WTC11 (cell line): ENCODE data around the gene LUC7L. TPM values are rescaled to one million over a fixed set of nuclear protein-coding genes. Genes with fewer than 3 reads are reported as not detected.
"Not testable (repeated sequence)": the region's sequence is repeated elsewhere in the genome, so short reads cannot be mapped to it uniquely, and the experiment has no call there.

Experiments
- ATAC-seq: fragments of 200-7000 bp; cut with Tn5 transposase; 2 replicates; pipeline ENCODE4 v1.10.0; 2021; ENCODE audit warnings: mild to moderate bottlenecking, moderate library complexity
- CTCF ChIA-PET: fragments of 300-600 bp; sonication (Branson Sonifier 250); formaldehyde crosslinking; loops from one replicate; lab custom pipeline; 2021; ENCODE audit warnings: antibody characterized with exemption; lab: Charles Lee
- POLR2A ChIA-PET: fragments of 350-600 bp; sonication (Branson Sonifier 250); formaldehyde crosslinking; loops from one replicate; lab custom pipeline; 2021; ENCODE audit warnings: antibody characterized with exemption; lab: Charles Lee
- DNase-seq: peaks from one replicate; pipeline ENCODE4 v3.0.0; 2021; ENCODE audit warnings: low spot score
- H3K27ac Mint-ChIP-seq: 2 replicates; pipeline ENCODE4 v1.8.0; 2021; ENCODE audit warnings: mixed read lengths
- H3K27me3 Mint-ChIP-seq: 2 replicates; pipeline ENCODE4 v1.8.0; 2021; ENCODE audit warnings: low read depth, mild to moderate bottlenecking, moderate library complexity, mixed read lengths
- H3K36me3 Mint-ChIP-seq: 2 replicates; pipeline ENCODE4 v1.8.0; 2021; ENCODE audit warnings: mixed read lengths
- H3K4me1 Mint-ChIP-seq: 2 replicates; pipeline ENCODE4 v1.8.0; 2022; ENCODE audit warnings: mixed read lengths
- H3K4me3 Mint-ChIP-seq: 2 replicates; pipeline ENCODE4 v1.8.0; 2021; ENCODE audit warnings: mild to moderate bottlenecking, moderate library complexity, mixed read lengths
- H3K9me3 Mint-ChIP-seq: 2 replicates; pipeline ENCODE4 v1.8.0; 2021; ENCODE audit warnings: mixed read lengths
- EMX1 ChIP-seq: fragments of 250-450 bp; sonication (Bioruptor Pico); IDR thresholded peaks from 2 replicates; pipeline ENCODE4 v1.8.0; 2021; ENCODE audit warnings: mild to moderate bottlenecking
- FOXJ3 ChIP-seq: sonication (generic); formaldehyde crosslinking; IDR thresholded peaks from 2 replicates; pipeline ENCODE4 v1.9.0; 2021; ENCODE audit warnings: missing genetic modification reagents, mild to moderate bottlenecking, borderline replicate concordance
- FOXK1 ChIP-seq: sonication (generic); formaldehyde crosslinking; IDR thresholded peaks from 2 replicates; pipeline ENCODE4 v1.8.0; 2022; ENCODE audit warnings: mild to moderate bottlenecking, moderate library complexity, missing genetic modification reagents
- GABPB1 ChIP-seq: sonication (generic); formaldehyde crosslinking; IDR thresholded peaks from 2 replicates; pipeline ENCODE4 v1.8.1; 2023; ENCODE audit warnings: mild to moderate bottlenecking, missing genetic modification reagents
- JAZF1 ChIP-seq: fragments of 250-450 bp; sonication (Bioruptor Pico); IDR thresholded peaks from 2 replicates; pipeline ENCODE4 v1.9.0; 2021; ENCODE audit warnings: moderate library complexity, mild to moderate bottlenecking, inconsistent platforms
- JUN ChIP-seq: sonication (generic); formaldehyde crosslinking; IDR thresholded peaks from 2 replicates; pipeline ENCODE4 v1.8.0; 2023; ENCODE audit warnings: mild to moderate bottlenecking, missing genetic modification reagents
- NFATC4 ChIP-seq: fragments of 250-450 bp; sonication (Bioruptor Pico); IDR thresholded peaks from 2 replicates; pipeline ENCODE4 v1.9.0; 2021; ENCODE audit warnings: mild to moderate bottlenecking
- NFE2L1 ChIP-seq: sonication (generic); formaldehyde crosslinking; IDR thresholded peaks from 2 replicates; pipeline ENCODE4 v1.8.1; 2023; ENCODE audit warnings: missing genetic modification reagents
- NFYB ChIP-seq: sonication (generic); formaldehyde crosslinking; conservative IDR thresholded peaks from 2 replicates; pipeline ENCODE4 v1.8.0; 2022; ENCODE audit warnings: low read depth, missing genetic modification reagents
- NR2C2 ChIP-seq: sonication (generic); formaldehyde crosslinking; IDR thresholded peaks from 2 replicates; pipeline ENCODE4 v1.8.0; 2022; ENCODE audit warnings: mild to moderate bottlenecking, missing genetic modification reagents
- OVOL2 ChIP-seq: fragments of 250-450 bp; sonication (Bioruptor Pico); IDR thresholded peaks from 2 replicates; pipeline ENCODE4 v1.9.0; 2021; ENCODE audit warnings: mild to moderate bottlenecking, borderline replicate concordance
- ZNF423 ChIP-seq: fragments of 250-450 bp; sonication (Bioruptor Pico); IDR thresholded peaks from 2 replicates; pipeline ENCODE4 v2.1.2; 2022; ENCODE audit warnings: mild to moderate bottlenecking, moderate library complexity
- total RNA-seq: library from RNA; stranded (reverse); gene quantifications from 3 replicates; pipeline ENCODE4 v1.2.3, GENCODE V29; 2021
- TF ChIP-seq, protein P1 (sequence below): sonication (generic); formaldehyde crosslinking; conservative IDR thresholded peaks from 2 replicates; pipeline ENCODE4 v1.8.1; 2023; ENCODE audit warnings: mild to moderate bottlenecking, low read depth, missing genetic modification reagents, moderate library complexity
- TF ChIP-seq, protein P2 (sequence below): fragments of 250-450 bp; sonication (Bioruptor Pico); IDR thresholded peaks from 2 replicates; pipeline ENCODE4 v1.9.0; 2021; ENCODE audit warnings: moderate library complexity, mild to moderate bottlenecking, inconsistent platforms, borderline replicate concordance
- TF ChIP-seq, protein P3 (sequence below): sonication (generic); formaldehyde crosslinking; IDR thresholded peaks from 2 replicates; pipeline ENCODE4 v1.8.1; 2023; ENCODE audit warnings: mild to moderate bottlenecking, missing genetic modification reagents
- TF ChIP-seq, protein P4 (sequence below): fragments of 250-450 bp; sonication (Bioruptor Pico); IDR thresholded peaks from 2 replicates; pipeline ENCODE4 v2.1.2; 2022; ENCODE audit warnings: mild to moderate bottlenecking, moderate library complexity
- TF ChIP-seq, protein P5 (sequence below): sonication (generic); formaldehyde crosslinking; IDR thresholded peaks from 2 replicates; pipeline ENCODE4 v1.8.1; 2022; ENCODE audit warnings: low read depth, missing genetic modification reagents, borderline replicate concordance
- TF ChIP-seq, protein P6 (sequence below): sonication (generic); formaldehyde crosslinking; IDR thresholded peaks from 2 replicates; pipeline ENCODE4 v1.8.1; 2023; ENCODE audit warnings: mild to moderate bottlenecking, missing genetic modification reagents
- TF ChIP-seq, protein P7 (sequence below): sonication (generic); formaldehyde crosslinking; IDR thresholded peaks from 2 replicates; pipeline ENCODE4 v1.8.0; 2022; ENCODE audit warnings: mild to moderate bottlenecking, missing genetic modification reagents

The LUC7L gene
- total RNA-seq, 1 experiment from 2014 or later, result 111 TPM

DNA sequence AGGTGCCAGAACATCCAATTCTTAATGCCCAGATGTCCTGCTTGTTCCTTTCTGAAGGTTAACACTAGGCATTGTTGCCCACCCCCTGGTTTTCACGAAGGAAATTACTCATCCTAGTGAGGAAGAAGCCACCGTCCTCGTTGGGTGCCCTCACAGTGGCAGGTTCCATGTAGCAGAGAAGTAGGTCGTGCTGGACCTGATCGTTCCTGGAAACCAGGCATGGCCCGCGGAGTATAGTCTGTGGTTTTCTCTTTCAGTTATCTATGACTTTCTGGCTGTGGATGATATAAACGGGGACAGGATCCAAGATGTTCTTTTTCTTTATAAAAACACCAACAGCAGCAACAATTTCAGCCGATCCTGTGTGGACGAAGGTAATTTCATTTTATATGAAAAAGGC, 30.0 kb upstream of the LUC7L start (continued):
- TF ChIP-seq, protein P1, sequence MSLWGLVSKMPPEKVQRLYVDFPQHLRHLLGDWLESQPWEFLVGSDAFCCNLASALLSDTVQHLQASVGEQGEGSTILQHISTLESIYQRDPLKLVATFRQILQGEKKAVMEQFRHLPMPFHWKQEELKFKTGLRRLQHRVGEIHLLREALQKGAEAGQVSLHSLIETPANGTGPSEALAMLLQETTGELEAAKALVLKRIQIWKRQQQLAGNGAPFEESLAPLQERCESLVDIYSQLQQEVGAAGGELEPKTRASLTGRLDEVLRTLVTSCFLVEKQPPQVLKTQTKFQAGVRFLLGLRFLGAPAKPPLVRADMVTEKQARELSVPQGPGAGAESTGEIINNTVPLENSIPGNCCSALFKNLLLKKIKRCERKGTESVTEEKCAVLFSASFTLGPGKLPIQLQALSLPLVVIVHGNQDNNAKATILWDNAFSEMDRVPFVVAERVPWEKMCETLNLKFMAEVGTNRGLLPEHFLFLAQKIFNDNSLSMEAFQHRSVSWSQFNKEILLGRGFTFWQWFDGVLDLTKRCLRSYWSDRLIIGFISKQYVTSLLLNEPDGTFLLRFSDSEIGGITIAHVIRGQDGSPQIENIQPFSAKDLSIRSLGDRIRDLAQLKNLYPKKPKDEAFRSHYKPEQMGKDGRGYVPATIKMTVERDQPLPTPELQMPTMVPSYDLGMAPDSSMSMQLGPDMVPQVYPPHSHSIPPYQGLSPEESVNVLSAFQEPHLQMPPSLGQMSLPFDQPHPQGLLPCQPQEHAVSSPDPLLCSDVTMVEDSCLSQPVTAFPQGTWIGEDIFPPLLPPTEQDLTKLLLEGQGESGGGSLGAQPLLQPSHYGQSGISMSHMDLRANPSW, result no peak
- TF ChIP-seq, protein P2, sequence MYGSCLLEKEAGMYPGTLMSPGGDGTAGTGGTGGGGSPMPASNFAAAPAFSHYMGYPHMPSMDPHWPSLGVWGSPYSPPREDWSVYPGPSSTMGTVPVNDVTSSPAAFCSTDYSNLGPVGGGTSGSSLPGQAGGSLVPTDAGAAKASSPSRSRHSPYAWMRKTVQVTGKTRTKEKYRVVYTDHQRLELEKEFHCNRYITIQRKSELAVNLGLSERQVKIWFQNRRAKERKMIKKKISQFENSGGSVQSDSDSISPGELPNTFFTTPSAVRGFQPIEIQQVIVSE, result no peak

DNA sequence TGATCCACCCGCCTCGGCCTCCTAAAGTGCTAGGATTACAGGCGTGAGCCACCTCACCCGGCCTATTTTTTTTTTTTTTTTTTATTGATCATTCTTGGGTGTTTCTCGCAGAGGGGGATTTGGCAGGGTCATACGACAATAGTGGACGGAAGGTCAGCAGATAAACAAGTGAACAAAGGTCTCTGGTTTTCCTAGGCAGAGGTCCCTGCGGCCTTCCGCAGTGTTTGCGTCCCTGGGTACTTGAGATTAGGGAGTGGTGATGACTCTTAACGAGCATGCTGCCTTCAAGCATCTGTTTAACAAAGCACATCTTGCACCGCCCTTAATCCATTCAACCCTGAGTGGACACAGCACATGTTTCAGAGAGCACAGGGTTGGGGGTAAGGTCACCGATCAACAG, 28.8 kb upstream of the LUC7L start:
- CTCF ChIA-PET, result not testable (repeated sequence)

DNA sequence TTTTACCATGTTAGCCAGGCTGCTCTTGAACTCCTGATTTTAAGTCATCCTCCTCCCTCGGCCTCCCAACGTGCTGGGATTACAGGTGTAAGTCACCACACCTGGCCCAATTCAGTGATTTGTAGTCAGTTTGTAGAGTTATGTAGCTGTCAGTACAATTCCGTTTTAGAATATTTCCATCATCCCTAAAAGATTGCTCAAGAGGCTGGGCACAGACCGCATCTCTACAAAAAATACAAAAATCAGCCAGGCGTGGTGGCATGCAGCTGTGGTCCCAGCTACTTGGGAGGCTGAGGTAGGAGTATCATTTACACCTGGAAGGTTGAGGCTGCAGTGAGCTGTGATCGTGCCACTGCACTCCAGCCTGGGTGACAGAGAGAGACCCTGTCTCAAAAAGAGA, 25.9 kb upstream of the LUC7L start:
- Mint-ChIP-seq H3K9me3 (no peaks in the 10 kb centered on the region), H3K27me3 (no peaks in the 10 kb centered on the region), H3K36me3 (peaks cover 33% of the 10 kb centered on the region), H3K4me1 (no peaks in the 10 kb centered on the region)
- POLR2A ChIA-PET, result no interaction called here
- ATAC-seq (no peak), DNase-seq (no peak)
- TF ChIP-seq, protein P3, sequence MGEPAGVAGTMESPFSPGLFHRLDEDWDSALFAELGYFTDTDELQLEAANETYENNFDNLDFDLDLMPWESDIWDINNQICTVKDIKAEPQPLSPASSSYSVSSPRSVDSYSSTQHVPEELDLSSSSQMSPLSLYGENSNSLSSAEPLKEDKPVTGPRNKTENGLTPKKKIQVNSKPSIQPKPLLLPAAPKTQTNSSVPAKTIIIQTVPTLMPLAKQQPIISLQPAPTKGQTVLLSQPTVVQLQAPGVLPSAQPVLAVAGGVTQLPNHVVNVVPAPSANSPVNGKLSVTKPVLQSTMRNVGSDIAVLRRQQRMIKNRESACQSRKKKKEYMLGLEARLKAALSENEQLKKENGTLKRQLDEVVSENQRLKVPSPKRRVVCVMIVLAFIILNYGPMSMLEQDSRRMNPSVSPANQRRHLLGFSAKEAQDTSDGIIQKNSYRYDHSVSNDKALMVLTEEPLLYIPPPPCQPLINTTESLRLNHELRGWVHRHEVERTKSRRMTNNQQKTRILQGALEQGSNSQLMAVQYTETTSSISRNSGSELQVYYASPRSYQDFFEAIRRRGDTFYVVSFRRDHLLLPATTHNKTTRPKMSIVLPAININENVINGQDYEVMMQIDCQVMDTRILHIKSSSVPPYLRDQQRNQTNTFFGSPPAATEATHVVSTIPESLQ (CRISPR knock-in tag), result no peak
- TF ChIP-seq, protein P4, sequence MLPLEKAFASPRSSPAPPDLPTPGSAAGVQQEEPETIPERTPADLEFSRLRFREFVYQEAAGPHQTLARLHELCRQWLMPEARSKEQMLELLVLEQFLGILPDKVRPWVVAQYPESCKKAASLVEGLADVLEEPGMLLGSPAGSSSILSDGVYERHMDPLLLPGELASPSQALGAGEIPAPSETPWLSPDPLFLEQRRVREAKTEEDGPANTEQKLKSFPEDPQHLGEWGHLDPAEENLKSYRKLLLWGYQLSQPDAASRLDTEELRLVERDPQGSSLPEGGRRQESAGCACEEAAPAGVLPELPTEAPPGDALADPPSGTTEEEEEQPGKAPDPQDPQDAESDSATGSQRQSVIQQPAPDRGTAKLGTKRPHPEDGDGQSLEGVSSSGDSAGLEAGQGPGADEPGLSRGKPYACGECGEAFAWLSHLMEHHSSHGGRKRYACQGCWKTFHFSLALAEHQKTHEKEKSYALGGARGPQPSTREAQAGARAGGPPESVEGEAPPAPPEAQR, result no peak
- TF ChIP-seq, all 79 proteins: peak for 0
- Mint-ChIP-seq H3K27ac (no peak overlapping the region), H3K4me3 (no peak overlapping the region)
- CTCF ChIA-PET, result no interaction called here

More for the DNA sequence above, 28.8 kb upstream of the LUC7L start:
- POLR2A ChIA-PET, DNase-seq, H3K27me3 Mint-ChIP-seq, H3K9me3 Mint-ChIP-seq, H3K4me3 Mint-ChIP-seq, H3K4me1 Mint-ChIP-seq, ATAC-seq, H3K27ac Mint-ChIP-seq: not testable (repeated sequence)
- peaks cover 29% of the 10 kb centered on the region for H3K36me3 Mint-ChIP-seq

DNA sequence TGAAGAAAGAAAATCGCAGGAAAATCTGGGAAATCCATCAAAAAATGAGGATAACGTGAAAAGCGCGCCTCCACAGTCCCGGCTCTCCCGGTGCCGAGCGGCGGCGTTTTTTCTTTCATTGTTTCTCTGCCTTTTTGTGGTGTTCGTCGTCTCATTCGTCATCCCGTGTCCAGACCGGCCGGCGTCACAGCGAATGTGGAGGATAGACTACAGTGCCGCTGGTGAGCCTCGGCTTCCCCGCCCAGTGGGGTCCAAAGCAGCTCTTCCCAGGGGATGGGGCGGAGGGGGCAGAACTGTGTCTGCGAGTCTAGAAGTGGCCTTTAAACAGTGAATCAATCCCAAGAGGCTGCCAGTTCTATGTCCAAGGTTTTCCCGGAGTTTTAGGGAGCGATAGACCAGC, 25.2 kb upstream of the LUC7L start:
- CTCF ChIA-PET, result no interaction called here
- Mint-ChIP-seq H3K27ac (no peak overlapping the region), H3K4me3 (no peak overlapping the region), H3K4me1 (no peaks in the 10 kb centered on the region), H3K27me3 (no peaks in the 10 kb centered on the region), H3K9me3 (no peaks in the 10 kb centered on the region), H3K36me3 (peaks cover 33% of the 10 kb centered on the region)
- TF ChIP-seq JAZF1 (CRISPR knock-in tag) (no peak), ZNF423 (CRISPR knock-in tag) (no peak), FOXJ3 (CRISPR knock-in tag) (no peak), FOXK1 (CRISPR knock-in tag) (no peak), JUN (CRISPR knock-in tag) (no peak), GABPB1 (CRISPR knock-in tag) (no peak), EMX1 (CRISPR knock-in tag) (no peak), NR2C2 (CRISPR knock-in tag) (no peak), NFE2L1 (CRISPR knock-in tag) (no peak), NFATC4 (CRISPR knock-in tag) (no peak), NFYB (no peak), OVOL2 (CRISPR knock-in tag) (no peak)
- TF ChIP-seq, protein P5, sequence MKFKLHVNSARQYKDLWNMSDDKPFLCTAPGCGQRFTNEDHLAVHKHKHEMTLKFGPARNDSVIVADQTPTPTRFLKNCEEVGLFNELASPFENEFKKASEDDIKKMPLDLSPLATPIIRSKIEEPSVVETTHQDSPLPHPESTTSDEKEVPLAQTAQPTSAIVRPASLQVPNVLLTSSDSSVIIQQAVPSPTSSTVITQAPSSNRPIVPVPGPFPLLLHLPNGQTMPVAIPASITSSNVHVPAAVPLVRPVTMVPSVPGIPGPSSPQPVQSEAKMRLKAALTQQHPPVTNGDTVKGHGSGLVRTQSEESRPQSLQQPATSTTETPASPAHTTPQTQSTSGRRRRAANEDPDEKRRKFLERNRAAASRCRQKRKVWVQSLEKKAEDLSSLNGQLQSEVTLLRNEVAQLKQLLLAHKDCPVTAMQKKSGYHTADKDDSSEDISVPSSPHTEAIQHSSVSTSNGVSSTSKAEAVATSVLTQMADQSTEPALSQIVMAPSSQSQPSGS (CRISPR knock-in tag), result no peak
- TF ChIP-seq, protein P6, sequence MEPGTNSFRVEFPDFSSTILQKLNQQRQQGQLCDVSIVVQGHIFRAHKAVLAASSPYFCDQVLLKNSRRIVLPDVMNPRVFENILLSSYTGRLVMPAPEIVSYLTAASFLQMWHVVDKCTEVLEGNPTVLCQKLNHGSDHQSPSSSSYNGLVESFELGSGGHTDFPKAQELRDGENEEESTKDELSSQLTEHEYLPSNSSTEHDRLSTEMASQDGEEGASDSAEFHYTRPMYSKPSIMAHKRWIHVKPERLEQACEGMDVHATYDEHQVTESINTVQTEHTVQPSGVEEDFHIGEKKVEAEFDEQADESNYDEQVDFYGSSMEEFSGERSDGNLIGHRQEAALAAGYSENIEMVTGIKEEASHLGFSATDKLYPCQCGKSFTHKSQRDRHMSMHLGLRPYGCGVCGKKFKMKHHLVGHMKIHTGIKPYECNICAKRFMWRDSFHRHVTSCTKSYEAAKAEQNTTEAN (CRISPR knock-in tag), result no peak
- TF ChIP-seq, protein P7, sequence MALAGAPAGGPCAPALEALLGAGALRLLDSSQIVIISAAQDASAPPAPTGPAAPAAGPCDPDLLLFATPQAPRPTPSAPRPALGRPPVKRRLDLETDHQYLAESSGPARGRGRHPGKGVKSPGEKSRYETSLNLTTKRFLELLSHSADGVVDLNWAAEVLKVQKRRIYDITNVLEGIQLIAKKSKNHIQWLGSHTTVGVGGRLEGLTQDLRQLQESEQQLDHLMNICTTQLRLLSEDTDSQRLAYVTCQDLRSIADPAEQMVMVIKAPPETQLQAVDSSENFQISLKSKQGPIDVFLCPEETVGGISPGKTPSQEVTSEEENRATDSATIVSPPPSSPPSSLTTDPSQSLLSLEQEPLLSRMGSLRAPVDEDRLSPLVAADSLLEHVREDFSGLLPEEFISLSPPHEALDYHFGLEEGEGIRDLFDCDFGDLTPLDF (CRISPR knock-in tag), result no peak
- ATAC-seq, result no peak
- POLR2A ChIA-PET, result no interaction called here
- DNase-seq, result no peak
